Heart left ventricle (tissue), 16 donors: Measurements from ENCODE around the gene SPTB. TPM values are rescaled to one million over a fixed set of nuclear protein-coding genes. Genes with fewer than 3 reads are reported as not detected.

Experiments used
- ATAC-seq, 4 donors: fragments of 200-7000 bp; cut with Tn5 transposase; one replicate each; pipeline ENCODE4 v1.9.1; 2020 to 2022; ENCODE audit warnings: moderate library complexity in 4 of 4, mild to moderate bottlenecking in 3 of 4, moderate number of reproducible peaks in 1 of 4
- DNase-seq, 5 donors: peaks; one replicate each; pipeline ENCODE4 v3.0.0-alpha.2; 2020
- H3K27ac ChIP-seq, 12 donors: fragments of 200-600 bp; sonication (generic) in 4 of 12; one replicate each; pipeline versions ENCODE4 v1.5.0 to v1.8.0; 2016 to 2022; ENCODE audit warnings: mild to moderate bottlenecking in 2 of 12
- H3K27me3 ChIP-seq, 9 donors: fragments of 200-600 bp; sonication (generic) in 2 of 9; one replicate each; pipeline versions ENCODE4 v1.5.1 to v1.8.0; 2016 to 2022; ENCODE audit warnings: mild to moderate bottlenecking in 3 of 9
- H3K36me3 ChIP-seq, 9 donors: fragments of 200-600 bp; sonication (generic) in 2 of 9; one replicate each; pipeline versions ENCODE4 v1.5.0 to v1.8.0; 2018 to 2022; ENCODE audit warnings: mild to moderate bottlenecking in 2 of 9
- H3K4me1 ChIP-seq, 12 donors: fragments of 200-600 bp; sonication (generic) in 4 of 12; one replicate each; pipeline versions ENCODE4 v1.5.0 to v1.8.0; 2016 to 2022; ENCODE audit warnings: mild to moderate bottlenecking in 3 of 12
- H3K4me3 ChIP-seq, 12 donors: fragments of 200-600 bp; sonication (generic) in 4 of 12; one replicate each; pipeline versions ENCODE4 v1.5.0 to v1.8.0; 2017 to 2022; ENCODE audit warnings: mild to moderate bottlenecking in 9 of 12, moderate library complexity in 4 of 12
- H3K9me3 ChIP-seq, 12 donors: fragments of 200-600 bp; sonication (generic) in 4 of 12; one replicate each; pipeline versions ENCODE4 v1.5.0 to v1.8.0; 2016 to 2022; ENCODE audit warnings: mild to moderate bottlenecking in 1 of 12
- CTCF ChIP-seq, 12 donors: fragments of 200-600 bp; sonication (generic) in 4 of 12; IDR thresholded peaks; one replicate each; pipeline versions ENCODE4 v1.5.0 to v1.8.0; 2018 to 2022; ENCODE audit warnings: antibody characterized with exemption in 12 of 12, mild to moderate bottlenecking in 5 of 12
- POLR2A ChIP-seq, 2 donors: fragments of 450-650 bp; IDR thresholded peaks; one replicate each; pipeline ENCODE4 v1.6.1; 2017; ENCODE audit warnings: antibody characterized with exemption in 2 of 2, mild to moderate bottlenecking in 2 of 2, moderate library complexity in 2 of 2
- WGBS, 4 donors: extraction: QIAGEN DNeasy Blood & Tissue Kit in 2 of 4; methylation state at CpG; one replicate each; pipeline versions ENCODE4 v1.1.5 to v1.1.7; 2013 to 2018; 5-methylcytosine and 5-hydroxymethylcytosine counted together
- intact Hi-C, 10 donors: fragments of 100-400 bp; cut with DNase I; formaldehyde crosslinking; loops; one replicate each; pipeline versions ENCODE4 v1.11.1 to v1.14.2; 2022
- polyA plus RNA-seq, 2 donors: library from polyadenylated mRNA; stranded (reverse); fragments of 200-250 nt; gene quantifications; one replicate each; pipeline ENCODE4 v1.2.3, GENCODE V29; 2013
- total RNA-seq, 9 donors: library from RNA; depleted of rRNA in 2 of 9; stranded (reverse); fragments of >200 nt in 2 of 9; fragmentation: NEBNext Ultra II Directional in 3 of 9; extraction: Animal tissue kit (Norgen Biotek cat#: 25700) in 3 of 9; gene quantifications; one replicate each; pipeline versions ENCODE4 v1.1.0 to v1.2.4, GENCODE V29; 2016 to 2023
- donor health status: ischemic (EF 13 %, LVEDD 7.1; RV severe dilation, severe dysfunction).
- donor health status: healthy with polysubstance abuse.
- donor health status: DM: no; HTN: yes; CAD: no.
- donor health status: DM: no; HTN: no; CAD: no.
- donor health status: ischemic (EF 25% LVEDD 6.9; RV normal size, moderate dysfunction).
- donor health status: ischemic (EF 25% LVEDD 5.7; RV mildly dilated, moderate dysfunction).
- donor health status: healthy.
- donor health status: DM: yes; HTN: yes; CAD: no.
- donor health status: ischemic (EF 35%, LVEDD 5.7; RV mildly dilated, moderate dysfunction).
- donor health status: nonischemic (EF 11% LVEDD 7.7; RV severe dilation, severe dysfunction).
- donor health status: DM: yes; HTN: yes; CAD: no.
- donor health status: PGD.
- donor health status: ischemic (EF 29% LVEDD 5.4; RV normal size, mild dysfunction).
- donor health status: nonischemic (EF 23%, LVEDD 6.1; RV moderate dilation, normal function).

The SPTB gene
- total and polyA plus RNA-seq, 11 donors, result 60.3 to 195 (median 92.6) TPM

- WGBS, 4 donors, result 86 to 94% (median 89%) methylated on average over 1 of the region's 1 CpG
- Histone ChIP-seq H3K27ac (no peak overlapping the region), H3K36me3 (no peaks in the 10 kb centered on the region), H3K9me3 (no peaks in the 10 kb centered on the region), H3K27me3 (peaks cover 0 to 5% (median 0%) of the 10 kb centered on the region in 9 donors), H3K4me3 (no peak overlapping the region), H3K4me1 (peaks cover 0 to 23% (median 0%) of the 10 kb centered on the region in 12 donors)
- ATAC-seq, result no peak
- no peak for DNase-seq
- intact Hi-C loops, result no loop called here
- TF ChIP-seq CTCF (IDR thresholded peaks at IDR 0.05) (no peak), POLR2A (IDR thresholded peaks at IDR 0.05) (no peak)
Observed at GRCh38 chr14:64864258-64864657, 15.4 kb downstream of the SPTB start.

GRCh38 chr14:64861916-64862315 is 17.8 kb downstream of the SPTB start:
- peaks cover 0 to 13% (median 0%) of the 10 kb centered on the region in 12 donors for H3K4me1 ChIP-seq
- DNase-seq, result no peak
- 30 to 41% (median 33%) methylated on average over 3 of the region's 3 CpGs for WGBS, 4 donors
- H3K27me3 ChIP-seq, result peaks cover 0 to 5% (median 0%) of the 10 kb centered on the region in 9 donors
- H3K9me3 ChIP-seq, result no peaks in the 10 kb centered on the region
- H3K36me3 ChIP-seq, result no peaks in the 10 kb centered on the region
- no peak overlapping the region for H3K27ac ChIP-seq
- H3K4me3 ChIP-seq, result no peak overlapping the region
- intact Hi-C loops, result no loop called here
- TF ChIP-seq CTCF (IDR thresholded peaks at IDR 0.05) (no peak), POLR2A (IDR thresholded peaks at IDR 0.05) (no peak)
- ATAC-seq, result no peak

GRCh38 chr14:64860039-64860438 is 19.7 kb downstream of the SPTB start:
- Histone ChIP-seq H3K9me3 (no peaks in the 10 kb centered on the region), H3K27me3 (peaks cover 0 to 5% (median 0%) of the 10 kb centered on the region in 9 donors), H3K36me3 (no peaks in the 10 kb centered on the region), H3K4me3 (no peak overlapping the region), H3K27ac (no peak overlapping the region), H3K4me1 (peaks cover 0 to 16% (median 0%) of the 10 kb centered on the region in 12 donors)
- intact Hi-C loops, result no loop called here
- ATAC-seq, result no peak
- DNase-seq, result no peak
- 27 to 37% (median 29%) methylated on average over 2 of the region's 2 CpGs for WGBS, 4 donors
- TF ChIP-seq CTCF (IDR thresholded peaks at IDR 0.05), result no peak
- no peak for TF ChIP-seq POLR2A (IDR thresholded peaks at IDR 0.05)

GRCh38 chr14:64857979-64858744 is 21.5 kb downstream of the SPTB start:
- Histone ChIP-seq H3K27ac (no peak overlapping the region), H3K4me1 (peaks cover 0 to 16% (median 0%) of the 10 kb centered on the region in 12 donors), H3K36me3 (no peaks in the 10 kb centered on the region), H3K9me3 (no peaks in the 10 kb centered on the region), H3K27me3 (peaks cover 0 to 5% (median 0%) of the 10 kb centered on the region in 9 donors), H3K4me3 (no peak overlapping the region)
- 70 to 75% (median 72%) methylated on average over 11 of the region's 11 CpGs for WGBS, 4 donors
- intact Hi-C loops, result no loop called here
- DNase-seq (no peak), ATAC-seq (no peak)
- no peak for TF ChIP-seq CTCF (IDR thresholded peaks at IDR 0.05)
- no peak for TF ChIP-seq POLR2A (IDR thresholded peaks at IDR 0.05)
